ENCODE data around the gene LKAAEAR1.

LKAAEAR1 gene

GRCh38 chr20:64035933-64036345, 48.3 kb downstream of the LKAAEAR1 start, which contains the start of gene C20orf204:
Gene C20orf204, plus strand, starts transcription at chr20:64036182. Its CDS starts 142 bp downstream, at chr20:64036324.
- no peak for DNase-seq

- no peak for DNase-seq
These were observed 48.9 kb downstream of the LKAAEAR1 start for GRCh38 chr20:64035066-64035932.

- DNase-seq, result no peak
These were observed 50.2 kb downstream of the LKAAEAR1 start for GRCh38 chr20:64033981-64034493.
